GOT3 (cell line): ENCODE data around the gene CHST1.

Experiments
- DNase-seq: peaks from one replicate; lab custom pipeline; 2025; ENCODE audit warnings: mixed read lengths; lab: John Stamatoyannopoulos, UW

CHST1 gene

GRCh38 chr11:45644981-45645889, 20.2 kb downstream of the CHST1 start:
- no peak for DNase-seq

- DNase-seq: no peak
Measured at GRCh38 chr11:45643598-45644260, 21.7 kb downstream of the CHST1 start.

GRCh38 chr11:45641961-45642360, 23.5 kb downstream of the CHST1 start:
- DNase-seq: no peak

- DNase-seq: no peak
Measured at GRCh38 chr11:45638051-45638450, 27.4 kb downstream of the CHST1 start.

- DNase-seq: no peak
Measured at GRCh38 chr11:45635907-45636306, 29.5 kb downstream of the CHST1 start.

- no peak for DNase-seq
Measured at GRCh38 chr11:45625611-45626010, 39.8 kb downstream of the CHST1 start.

GRCh38 chr11:45624095-45624494, 41.3 kb downstream of the CHST1 start:
- no peak for DNase-seq

- DNase-seq: no peak
Measured at GRCh38 chr11:45622861-45623260, 42.6 kb downstream of the CHST1 start.

- no peak for DNase-seq
Measured at GRCh38 chr11:45622283-45622682, 43.1 kb downstream of the CHST1 start.

GRCh38 chr11:45621588-45621987, 43.8 kb downstream of the CHST1 start:
- no peak for DNase-seq

GRCh38 chr11:45620243-45620642, 45.2 kb downstream of the CHST1 start:
- no peak for DNase-seq

- DNase-seq: no peak
Measured at GRCh38 chr11:45618897-45619296, 46.5 kb downstream of the CHST1 start.

GRCh38 chr11:45617871-45618601, 47.4 kb downstream of the CHST1 start:
- DNase-seq: no peak

GRCh38 chr11:45616802-45617549, 48.4 kb downstream of the CHST1 start:
- DNase-seq: no peak

- no peak for DNase-seq
Measured at GRCh38 chr11:45615182-45615792, 50.1 kb downstream of the CHST1 start.

GRCh38 chr11:45614196-45614828, 51.1 kb downstream of the CHST1 start:
- no peak for DNase-seq

- no peak for DNase-seq
Measured at GRCh38 chr11:45610627-45611026, 54.8 kb downstream of the CHST1 start.

GRCh38 chr11:45609902-45610301, 55.5 kb downstream of the CHST1 start:
- DNase-seq: no peak

- no peak for DNase-seq
Measured at GRCh38 chr11:45609337-45609736, 56.1 kb downstream of the CHST1 start.

GRCh38 chr11:45607995-45608394, 57.4 kb downstream of the CHST1 start:
- no peak for DNase-seq
